GM12801 (cell line): ENCODE measurements around the gene CENPS.

Source experiments
- TF ChIP-seq, protein P1 (sequence below): IDR thresholded peaks from one replicate; pipeline ENCODE4 v1.5.1; 2011; ENCODE audit warnings: control low read depth; ENCODE audit not compliant: insufficient read length; ENCODE audit errors: extremely low read depth

The CENPS gene

GRCh38 chr1:10402729-10403274 lies 27.4 kb upstream of the CENPS start:
- TF ChIP-seq, protein P1, sequence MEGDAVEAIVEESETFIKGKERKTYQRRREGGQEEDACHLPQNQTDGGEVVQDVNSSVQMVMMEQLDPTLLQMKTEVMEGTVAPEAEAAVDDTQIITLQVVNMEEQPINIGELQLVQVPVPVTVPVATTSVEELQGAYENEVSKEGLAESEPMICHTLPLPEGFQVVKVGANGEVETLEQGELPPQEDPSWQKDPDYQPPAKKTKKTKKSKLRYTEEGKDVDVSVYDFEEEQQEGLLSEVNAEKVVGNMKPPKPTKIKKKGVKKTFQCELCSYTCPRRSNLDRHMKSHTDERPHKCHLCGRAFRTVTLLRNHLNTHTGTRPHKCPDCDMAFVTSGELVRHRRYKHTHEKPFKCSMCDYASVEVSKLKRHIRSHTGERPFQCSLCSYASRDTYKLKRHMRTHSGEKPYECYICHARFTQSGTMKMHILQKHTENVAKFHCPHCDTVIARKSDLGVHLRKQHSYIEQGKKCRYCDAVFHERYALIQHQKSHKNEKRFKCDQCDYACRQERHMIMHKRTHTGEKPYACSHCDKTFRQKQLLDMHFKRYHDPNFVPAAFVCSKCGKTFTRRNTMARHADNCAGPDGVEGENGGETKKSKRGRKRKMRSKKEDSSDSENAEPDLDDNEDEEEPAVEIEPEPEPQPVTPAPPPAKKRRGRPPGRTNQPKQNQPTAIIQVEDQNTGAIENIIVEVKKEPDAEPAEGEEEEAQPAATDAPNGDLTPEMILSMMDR: no peak

DNA sequence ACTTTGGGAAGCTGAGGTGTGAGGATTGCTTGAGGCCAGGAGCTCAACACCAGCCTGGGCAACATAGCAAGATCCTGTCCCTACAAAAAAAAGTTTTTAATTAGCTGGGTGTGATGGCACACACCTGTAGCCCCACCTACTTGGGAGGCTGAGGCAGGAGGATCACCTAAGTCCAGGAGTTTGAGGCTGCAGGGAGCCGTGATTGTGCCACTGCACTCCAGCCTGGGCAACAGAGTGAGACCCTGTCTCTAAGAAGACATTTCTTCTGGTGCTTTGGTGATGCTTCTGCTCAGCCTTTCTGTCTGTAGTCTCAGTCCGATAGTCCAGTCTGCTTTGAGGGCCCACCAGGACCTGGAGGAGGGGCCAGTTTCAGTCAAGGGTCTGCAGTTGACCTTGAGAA lies 23.0 kb upstream of the CENPS start:
- TF ChIP-seq, protein P1: no peak

- TF ChIP-seq, protein P1: no peak
Measured at GRCh38 chr1:10415211-10415930, 14.9 kb upstream of the CENPS start.

GRCh38 chr1:10419351-10419750 lies 10.9 kb upstream of the CENPS start:
- TF ChIP-seq, protein P1: no peak

GRCh38 chr1:10421637-10422036 lies 8.6 kb upstream of the CENPS start:
- TF ChIP-seq, protein P1: no peak

- TF ChIP-seq, protein P1: no peak
Measured at GRCh38 chr1:10424034-10424433, 6.2 kb upstream of the CENPS start.

DNA sequence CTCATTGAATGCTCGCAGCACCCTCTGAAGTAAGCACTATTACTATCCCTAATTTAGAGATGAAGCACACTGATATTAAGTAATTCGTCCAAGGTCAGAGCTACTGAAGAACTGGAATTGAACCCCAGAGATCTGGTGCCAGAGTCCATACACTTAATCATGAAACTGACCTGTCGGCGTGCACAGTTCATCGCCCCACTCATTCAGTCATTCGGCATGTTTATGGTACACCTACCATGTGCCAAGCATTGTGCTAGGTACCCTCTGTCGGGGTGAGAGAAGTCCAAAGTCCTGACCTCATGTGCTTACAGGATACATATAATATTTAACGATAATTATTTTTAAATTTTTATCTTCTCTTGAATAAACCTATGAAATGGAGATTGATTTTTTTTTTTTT lies 5.6 kb upstream of the CENPS start:
- TF ChIP-seq, protein P1: no peak
